ENCODE results near the gene SFXN4.
"Not testable (repeated sequence)": the region's sequence is repeated elsewhere in the genome, so short reads cannot be mapped to it uniquely, and the experiment has no call there.

Gene SFXN4

GRCh38 chr10:119139464-119140067 is 25.9 kb downstream of the SFXN4 start:
- DNase-seq = no peak

- no peak for DNase-seq
Measured at GRCh38 chr10:119138346-119139306, 26.9 kb downstream of the SFXN4 start.

GRCh38 chr10:119137878-119138277 is 27.6 kb downstream of the SFXN4 start:
- DNase-seq = not testable (repeated sequence)

GRCh38 chr10:119136084-119136483 is 29.4 kb downstream of the SFXN4 start:
- no peak for DNase-seq

- no peak for DNase-seq
Measured at GRCh38 chr10:119135513-119135881, 30.0 kb downstream of the SFXN4 start.

- no peak for DNase-seq
Measured at GRCh38 chr10:119133949-119134348, 31.6 kb downstream of the SFXN4 start.

GRCh38 chr10:119132521-119133345 is 32.8 kb downstream of the SFXN4 start:
- no peak for DNase-seq

GRCh38 chr10:119131512-119132240 is 33.8 kb downstream of the SFXN4 start:
- DNase-seq = no peak

GRCh38 chr10:119129721-119130120 is 35.8 kb downstream of the SFXN4 start:
- no peak for DNase-seq

- no peak for DNase-seq
Measured at GRCh38 chr10:119125942-119126341, 39.6 kb downstream of the SFXN4 start.

GRCh38 chr10:119120875-119121274 is 44.6 kb downstream of the SFXN4 start:
- no peak for DNase-seq

- DNase-seq = no peak
Measured at GRCh38 chr10:119120413-119120867, 45.1 kb downstream of the SFXN4 start.

GRCh38 chr10:119119400-119119799 is 46.1 kb downstream of the SFXN4 start:
- no peak for DNase-seq

- DNase-seq = no peak
Measured at GRCh38 chr10:119118231-119118630, 47.3 kb downstream of the SFXN4 start.

- no peak for DNase-seq
Measured at GRCh38 chr10:119116326-119116951, 49.1 kb downstream of the SFXN4 start.

- DNase-seq = no peak
Measured at GRCh38 chr10:119115926-119116325, 49.6 kb downstream of the SFXN4 start.

- no peak for DNase-seq
Measured at GRCh38 chr10:119113751-119114732, 51.5 kb downstream of the SFXN4 start.

- DNase-seq = no peak
Measured at GRCh38 chr10:119112056-119112455, 53.5 kb downstream of the SFXN4 start.

GRCh38 chr10:119107771-119108170 is 57.7 kb downstream of the SFXN4 start:
- not testable (repeated sequence) for DNase-seq

GRCh38 chr10:119107106-119107505 is 58.4 kb downstream of the SFXN4 start:
- DNase-seq = not testable (repeated sequence)

GRCh38 chr10:119105899-119106298 is 59.6 kb downstream of the SFXN4 start:
- DNase-seq = not testable (repeated sequence)

Data from left hindlimb (tissue), 1 donor.